Fibroblast of the conjunctiva (primary cell): ENCODE results near the gene RAD51D.
"Not testable (repeated sequence)": the region's sequence is repeated elsewhere in the genome, so short reads cannot be mapped to it uniquely, and the experiment has no call there.

ENCODE experiments used
- DNase-seq: peaks from one replicate; pipeline ENCODE4 v3.0.0-alpha.2; 2010; ENCODE audit warnings: low read depth

The RAD51D gene

GRCh38 chr17:35119370-35120165, at the start of gene RAD51D:
TSS of gene RAD51D (minus strand) at chr17:35119860. CDS start at chr17:35119613, 247 bp downstream.
- DNase-seq: peak; percentile 34

- no peak for DNase-seq
Measured at GRCh38 chr17:35167666-35168065, 48.0 kb upstream of the RAD51D start.

- DNase-seq: no peak
Measured at GRCh38 chr17:35167046-35167445, 47.4 kb upstream of the RAD51D start.

GRCh38 chr17:35166526-35166925, 46.9 kb upstream of the RAD51D start:
- DNase-seq: no peak

GRCh38 chr17:35164716-35165115, 45.1 kb upstream of the RAD51D start:
- DNase-seq: no peak

- no peak for DNase-seq
Measured at GRCh38 chr17:35163886-35164285, 44.2 kb upstream of the RAD51D start.

- no peak for DNase-seq
Measured at GRCh38 chr17:35162755-35163154, 43.1 kb upstream of the RAD51D start.

GRCh38 chr17:35161281-35161761, 41.7 kb upstream of the RAD51D start:
- DNase-seq: no peak

- no peak for DNase-seq
Measured at GRCh38 chr17:35160354-35161201, 40.9 kb upstream of the RAD51D start.

GRCh38 chr17:35159940-35160339, 40.3 kb upstream of the RAD51D start:
- DNase-seq: no peak

GRCh38 chr17:35155246-35155645, 35.6 kb upstream of the RAD51D start:
- no peak for DNase-seq

GRCh38 chr17:35154196-35155165, 34.8 kb upstream of the RAD51D start:
- no peak for DNase-seq

GRCh38 chr17:35152421-35153140, 32.9 kb upstream of the RAD51D start:
- no peak for DNase-seq

- DNase-seq: not testable (repeated sequence)
Measured at GRCh38 chr17:35151080-35151479, 31.4 kb upstream of the RAD51D start.

- DNase-seq: no peak
Measured at GRCh38 chr17:35149941-35150340, 30.3 kb upstream of the RAD51D start.

GRCh38 chr17:35148144-35148543, 28.5 kb upstream of the RAD51D start:
- no peak for DNase-seq

GRCh38 chr17:35147375-35147905, 27.8 kb upstream of the RAD51D start, which contains the start of gene UNC45B:
TSS of gene UNC45B (plus strand) at chr17:35147817. CDS start at chr17:35148264, 447 bp downstream.
- DNase-seq: no peak

GRCh38 chr17:35146214-35146833, 26.7 kb upstream of the RAD51D start:
- no peak for DNase-seq

- DNase-seq: no peak
Measured at GRCh38 chr17:35144840-35145239, 25.2 kb upstream of the RAD51D start.

GRCh38 chr17:35142467-35142796, 22.8 kb upstream of the RAD51D start:
- DNase-seq: no peak
